Globus pallidus (tissue), 1 donor: ENCODE results near the gene SLC6A13.
"Not testable (repeated sequence)": the region's sequence is repeated elsewhere in the genome, so short reads cannot be mapped to it uniquely, and the experiment has no call there.

Experiments used
- DNase-seq: peaks from one replicate; pipeline ENCODE4 v3.0.0-alpha.2; 2015; ENCODE audit warnings: low spot score

The SLC6A13 gene

GRCh38 chr12:262817-263216 is at the start of gene SLC6A13:
Gene SLC6A13, minus strand, starts transcription at chr12:262836. Its CDS starts 2,784 bp downstream, at chr12:260052.
- DNase-seq, result no peak

GRCh38 chr12:308511-308910 is 45.9 kb upstream of the SLC6A13 start:
- DNase-seq, result no peak

- DNase-seq, result no peak
Observed at GRCh38 chr12:307406-307805, 44.8 kb upstream of the SLC6A13 start.

- no peak for DNase-seq
Observed at GRCh38 chr12:304805-305204, 42.2 kb upstream of the SLC6A13 start.

- DNase-seq, result not testable (repeated sequence)
Observed at GRCh38 chr12:302766-303165, 40.1 kb upstream of the SLC6A13 start.

- DNase-seq, result not testable (repeated sequence)
Observed at GRCh38 chr12:300166-300565, 37.5 kb upstream of the SLC6A13 start.

GRCh38 chr12:299511-299910 is 36.9 kb upstream of the SLC6A13 start:
- DNase-seq, result not testable (repeated sequence)

- DNase-seq, result not testable (repeated sequence)
Observed at GRCh38 chr12:298059-298458, 35.4 kb upstream of the SLC6A13 start.

GRCh38 chr12:295132-295531 is 32.5 kb upstream of the SLC6A13 start:
- no peak for DNase-seq

GRCh38 chr12:293199-293598 is 30.6 kb upstream of the SLC6A13 start:
- DNase-seq, result no peak

- DNase-seq, result no peak
Observed at GRCh38 chr12:292186-292585, 29.6 kb upstream of the SLC6A13 start.

GRCh38 chr12:291153-291723 is 28.6 kb upstream of the SLC6A13 start:
- DNase-seq, result no peak

GRCh38 chr12:288687-289086 is 26.1 kb upstream of the SLC6A13 start:
- DNase-seq, result no peak

- DNase-seq, result no peak
Observed at GRCh38 chr12:286531-287300, 24.1 kb upstream of the SLC6A13 start.

- DNase-seq, result no peak
Observed at GRCh38 chr12:278046-278445, 15.4 kb upstream of the SLC6A13 start.

- no peak for DNase-seq
Observed at GRCh38 chr12:275812-276211, 13.2 kb upstream of the SLC6A13 start.

GRCh38 chr12:273382-273781 is 10.7 kb upstream of the SLC6A13 start:
- DNase-seq, result no peak

- no peak for DNase-seq
Observed at GRCh38 chr12:272942-273341, 10.3 kb upstream of the SLC6A13 start.

- peak; percentile 31 for DNase-seq
Observed at GRCh38 chr12:271161-271560, 8.5 kb upstream of the SLC6A13 start.

- DNase-seq, result no peak
Observed at GRCh38 chr12:269191-269590, 6.6 kb upstream of the SLC6A13 start.

GRCh38 chr12:268483-268840 is 5.8 kb upstream of the SLC6A13 start:
- DNase-seq, result no peak

- no peak for DNase-seq
Observed at GRCh38 chr12:267581-268482, 5.2 kb upstream of the SLC6A13 start.

GRCh38 chr12:265096-265495 is 2.5 kb upstream of the SLC6A13 start:
- no peak for DNase-seq
